ENCODE data around the gene WDR73. TPM values are rescaled to one million over a fixed set of nuclear protein-coding genes. Genes with fewer than 3 reads are reported as not detected.

Gene WDR73
- polyA plus RNA-seq, 1 of the 3 experiments (the other 2 are of a cell fraction): 32.9 TPM

DNA sequence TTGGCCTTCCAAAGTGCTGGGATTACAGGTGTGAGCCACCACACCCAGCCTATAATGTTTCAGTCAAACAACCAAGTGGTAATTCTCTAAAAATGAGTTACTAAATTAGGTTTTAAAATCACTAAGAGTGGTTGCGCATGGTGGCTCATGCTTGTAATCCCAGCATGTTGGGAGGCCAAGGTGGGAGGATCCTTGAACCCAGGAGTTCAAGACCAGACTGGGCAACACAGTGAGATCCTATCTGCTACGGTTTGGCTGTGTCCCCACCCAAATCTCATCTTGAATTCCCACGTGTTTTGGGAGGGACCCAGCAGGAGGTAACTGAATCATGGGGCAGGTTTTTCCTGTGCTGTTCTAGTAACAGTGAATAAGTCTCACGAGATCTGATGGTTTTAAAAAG lies 35.8 kb upstream of the WDR73 start:
- peaks cover 37% of the 10 kb centered on the region for H3F3A ChIP-seq (replicated peaks; ENCODE audit: insufficient read depth)
- no peak overlapping the region for H3K4me3 ChIP-seq (ENCODE audit: low read depth in 2 of 2, low read length in 1 of 2)
- H3K79me2 ChIP-seq (ENCODE audit: insufficient read depth): peaks cover 77% of the 10 kb centered on the region
- 95% methylated on average over 4 of the region's 4 CpGs for WGBS (ENCODE audit: low lambda C conversion rate)
- TF ChIP-seq EZH2phosphoT487 (IDR thresholded peaks at IDR 0.05; ENCODE audit: borderline replicate concordance, low read depth): no peak
- TF ChIP-seq, protein P1, sequence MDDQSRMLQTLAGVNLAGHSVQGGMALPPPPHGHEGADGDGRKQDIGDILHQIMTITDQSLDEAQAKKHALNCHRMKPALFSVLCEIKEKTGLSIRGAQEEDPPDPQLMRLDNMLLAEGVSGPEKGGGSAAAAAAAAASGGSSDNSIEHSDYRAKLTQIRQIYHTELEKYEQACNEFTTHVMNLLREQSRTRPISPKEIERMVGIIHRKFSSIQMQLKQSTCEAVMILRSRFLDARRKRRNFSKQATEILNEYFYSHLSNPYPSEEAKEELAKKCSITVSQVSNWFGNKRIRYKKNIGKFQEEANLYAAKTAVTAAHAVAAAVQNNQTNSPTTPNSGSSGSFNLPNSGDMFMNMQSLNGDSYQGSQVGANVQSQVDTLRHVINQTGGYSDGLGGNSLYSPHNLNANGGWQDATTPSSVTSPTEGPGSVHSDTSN (IDR thresholded peaks at IDR 0.05): no peak
- TF ChIP-seq POLR2AphosphoS5 (IDR thresholded peaks at IDR 0.05; ENCODE audit: low read depth, low read length): no peak
- TF ChIP-seq, protein P2, sequence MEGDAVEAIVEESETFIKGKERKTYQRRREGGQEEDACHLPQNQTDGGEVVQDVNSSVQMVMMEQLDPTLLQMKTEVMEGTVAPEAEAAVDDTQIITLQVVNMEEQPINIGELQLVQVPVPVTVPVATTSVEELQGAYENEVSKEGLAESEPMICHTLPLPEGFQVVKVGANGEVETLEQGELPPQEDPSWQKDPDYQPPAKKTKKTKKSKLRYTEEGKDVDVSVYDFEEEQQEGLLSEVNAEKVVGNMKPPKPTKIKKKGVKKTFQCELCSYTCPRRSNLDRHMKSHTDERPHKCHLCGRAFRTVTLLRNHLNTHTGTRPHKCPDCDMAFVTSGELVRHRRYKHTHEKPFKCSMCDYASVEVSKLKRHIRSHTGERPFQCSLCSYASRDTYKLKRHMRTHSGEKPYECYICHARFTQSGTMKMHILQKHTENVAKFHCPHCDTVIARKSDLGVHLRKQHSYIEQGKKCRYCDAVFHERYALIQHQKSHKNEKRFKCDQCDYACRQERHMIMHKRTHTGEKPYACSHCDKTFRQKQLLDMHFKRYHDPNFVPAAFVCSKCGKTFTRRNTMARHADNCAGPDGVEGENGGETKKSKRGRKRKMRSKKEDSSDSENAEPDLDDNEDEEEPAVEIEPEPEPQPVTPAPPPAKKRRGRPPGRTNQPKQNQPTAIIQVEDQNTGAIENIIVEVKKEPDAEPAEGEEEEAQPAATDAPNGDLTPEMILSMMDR (IDR thresholded peaks at IDR 0.05): no peak
- TF ChIP-seq, protein P3, sequence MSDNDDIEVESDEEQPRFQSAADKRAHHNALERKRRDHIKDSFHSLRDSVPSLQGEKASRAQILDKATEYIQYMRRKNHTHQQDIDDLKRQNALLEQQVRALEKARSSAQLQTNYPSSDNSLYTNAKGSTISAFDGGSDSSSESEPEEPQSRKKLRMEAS (IDR thresholded peaks at IDR 0.05; ENCODE audit: low read depth): no peak
- no peak for TF ChIP-seq RFX5 (IDR thresholded peaks at IDR 0.05; ENCODE audit: low read length)
- TF ChIP-seq, protein P4, sequence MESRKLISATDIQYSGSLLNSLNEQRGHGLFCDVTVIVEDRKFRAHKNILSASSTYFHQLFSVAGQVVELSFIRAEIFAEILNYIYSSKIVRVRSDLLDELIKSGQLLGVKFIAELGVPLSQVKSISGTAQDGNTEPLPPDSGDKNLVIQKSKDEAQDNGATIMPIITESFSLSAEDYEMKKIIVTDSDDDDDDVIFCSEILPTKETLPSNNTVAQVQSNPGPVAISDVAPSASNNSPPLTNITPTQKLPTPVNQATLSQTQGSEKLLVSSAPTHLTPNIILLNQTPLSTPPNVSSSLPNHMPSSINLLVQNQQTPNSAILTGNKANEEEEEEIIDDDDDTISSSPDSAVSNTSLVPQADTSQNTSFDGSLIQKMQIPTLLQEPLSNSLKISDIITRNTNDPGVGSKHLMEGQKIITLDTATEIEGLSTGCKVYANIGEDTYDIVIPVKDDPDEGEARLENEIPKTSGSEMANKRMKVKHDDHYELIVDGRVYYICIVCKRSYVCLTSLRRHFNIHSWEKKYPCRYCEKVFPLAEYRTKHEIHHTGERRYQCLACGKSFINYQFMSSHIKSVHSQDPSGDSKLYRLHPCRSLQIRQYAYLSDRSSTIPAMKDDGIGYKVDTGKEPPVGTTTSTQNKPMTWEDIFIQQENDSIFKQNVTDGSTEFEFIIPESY (IDR thresholded peaks at IDR 0.05; ENCODE audit: borderline replicate concordance, low read depth): no peak
- TF ChIP-seq, protein P5, sequence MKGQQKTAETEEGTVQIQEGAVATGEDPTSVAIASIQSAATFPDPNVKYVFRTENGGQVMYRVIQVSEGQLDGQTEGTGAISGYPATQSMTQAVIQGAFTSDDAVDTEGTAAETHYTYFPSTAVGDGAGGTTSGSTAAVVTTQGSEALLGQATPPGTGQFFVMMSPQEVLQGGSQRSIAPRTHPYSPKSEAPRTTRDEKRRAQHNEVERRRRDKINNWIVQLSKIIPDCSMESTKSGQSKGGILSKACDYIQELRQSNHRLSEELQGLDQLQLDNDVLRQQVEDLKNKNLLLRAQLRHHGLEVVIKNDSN (IDR thresholded peaks at IDR 0.05; ENCODE audit: borderline replicate concordance, low read depth): no peak
- TF ChIP-seq MEF2A (IDR thresholded peaks at IDR 0.05; ENCODE audit: borderline replicate concordance, low read depth): no peak
- TF ChIP-seq EP300 (IDR thresholded peaks at IDR 0.05; ENCODE audit: borderline replicate concordance in 1 of 2, low read depth in 1 of 2, low read length in 1 of 2): no peak
- TF ChIP-seq, protein P6, sequence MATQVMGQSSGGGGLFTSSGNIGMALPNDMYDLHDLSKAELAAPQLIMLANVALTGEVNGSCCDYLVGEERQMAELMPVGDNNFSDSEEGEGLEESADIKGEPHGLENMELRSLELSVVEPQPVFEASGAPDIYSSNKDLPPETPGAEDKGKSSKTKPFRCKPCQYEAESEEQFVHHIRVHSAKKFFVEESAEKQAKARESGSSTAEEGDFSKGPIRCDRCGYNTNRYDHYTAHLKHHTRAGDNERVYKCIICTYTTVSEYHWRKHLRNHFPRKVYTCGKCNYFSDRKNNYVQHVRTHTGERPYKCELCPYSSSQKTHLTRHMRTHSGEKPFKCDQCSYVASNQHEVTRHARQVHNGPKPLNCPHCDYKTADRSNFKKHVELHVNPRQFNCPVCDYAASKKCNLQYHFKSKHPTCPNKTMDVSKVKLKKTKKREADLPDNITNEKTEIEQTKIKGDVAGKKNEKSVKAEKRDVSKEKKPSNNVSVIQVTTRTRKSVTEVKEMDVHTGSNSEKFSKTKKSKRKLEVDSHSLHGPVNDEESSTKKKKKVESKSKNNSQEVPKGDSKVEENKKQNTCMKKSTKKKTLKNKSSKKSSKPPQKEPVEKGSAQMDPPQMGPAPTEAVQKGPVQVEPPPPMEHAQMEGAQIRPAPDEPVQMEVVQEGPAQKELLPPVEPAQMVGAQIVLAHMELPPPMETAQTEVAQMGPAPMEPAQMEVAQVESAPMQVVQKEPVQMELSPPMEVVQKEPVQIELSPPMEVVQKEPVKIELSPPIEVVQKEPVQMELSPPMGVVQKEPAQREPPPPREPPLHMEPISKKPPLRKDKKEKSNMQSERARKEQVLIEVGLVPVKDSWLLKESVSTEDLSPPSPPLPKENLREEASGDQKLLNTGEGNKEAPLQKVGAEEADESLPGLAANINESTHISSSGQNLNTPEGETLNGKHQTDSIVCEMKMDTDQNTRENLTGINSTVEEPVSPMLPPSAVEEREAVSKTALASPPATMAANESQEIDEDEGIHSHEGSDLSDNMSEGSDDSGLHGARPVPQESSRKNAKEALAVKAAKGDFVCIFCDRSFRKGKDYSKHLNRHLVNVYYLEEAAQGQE (IDR thresholded peaks at IDR 0.05; ENCODE audit: low read depth, low read length): no peak
- no peak for TF ChIP-seq ELF1 (IDR thresholded peaks at IDR 0.05)
- no peak for TF ChIP-seq SMC3 (IDR thresholded peaks at IDR 0.05; ENCODE audit: low read depth, low read length)
- no peak for TF ChIP-seq RCOR1 (IDR thresholded peaks at IDR 0.05; ENCODE audit: low read length)
- TF ChIP-seq FOXJ3 (CRISPR knock-in tag; IDR thresholded peaks at IDR 0.05): no peak
- TF ChIP-seq RXRA (IDR thresholded peaks at IDR 0.05; ENCODE audit: borderline replicate concordance, low read depth): no peak
- no peak for TF ChIP-seq TCF12 (IDR thresholded peaks at IDR 0.05)
- TF ChIP-seq, protein P7, sequence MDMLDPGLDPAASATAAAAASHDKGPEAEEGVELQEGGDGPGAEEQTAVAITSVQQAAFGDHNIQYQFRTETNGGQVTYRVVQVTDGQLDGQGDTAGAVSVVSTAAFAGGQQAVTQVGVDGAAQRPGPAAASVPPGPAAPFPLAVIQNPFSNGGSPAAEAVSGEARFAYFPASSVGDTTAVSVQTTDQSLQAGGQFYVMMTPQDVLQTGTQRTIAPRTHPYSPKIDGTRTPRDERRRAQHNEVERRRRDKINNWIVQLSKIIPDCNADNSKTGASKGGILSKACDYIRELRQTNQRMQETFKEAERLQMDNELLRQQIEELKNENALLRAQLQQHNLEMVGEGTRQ (IDR thresholded peaks at IDR 0.05; ENCODE audit: borderline replicate concordance, low read depth, low read length): no peak
- TF ChIP-seq CHD2 (IDR thresholded peaks at IDR 0.05; ENCODE audit: low read length, partially characterized antibody): no peak
- TF ChIP-seq NRF1 (IDR thresholded peaks at IDR 0.05; ENCODE audit: low read depth, low read length): no peak
- ChIA-PET CTCF (no interaction called here), POLR2A (no interaction called here)
- no peak overlapping the region for H3K9ac ChIP-seq
- no peaks in the 10 kb centered on the region for H3K9me3 ChIP-seq
- no peak for DNase-seq
- no peaks in the 10 kb centered on the region; a peak in 1 of 4 replicates for H3K4me1 ChIP-seq (ENCODE audit: control insufficient read depth in 1 of 2, insufficient read depth in 2 of 2, low read depth in 1 of 2, low read length in 1 of 2)
- peaks cover 15 to 64% of the 10 kb centered on the region in 2 experiments for H3K36me3 ChIP-seq (replicated peaks in 1 of 2; ENCODE audit: control insufficient read depth in 1 of 2, insufficient read depth in 2 of 2, low read length in 1 of 2)
- H3K27me3 ChIP-seq (ENCODE audit: insufficient read depth): no peaks in the 10 kb centered on the region
- no peak overlapping the region for H2AFZ ChIP-seq (ENCODE audit: low read depth)
- H3K9me2 ChIP-seq: no peaks in the 10 kb centered on the region
- no peak overlapping the region for H3K27ac ChIP-seq (ENCODE audit: low read depth in 2 of 2, low read length in 1 of 2)
- peaks cover 17% of the 10 kb centered on the region for H4K20me1 ChIP-seq (ENCODE audit: insufficient read depth)
- H3K4me2 ChIP-seq: no peak overlapping the region

Data from SK-N-SH (cell line).